NCI-H2196 treated with DMSO at 0.1 percent for 48 hours (cell line): ENCODE measurements around the gene DENND6B.

Source experiments
- DNase-seq: peaks from one replicate; lab custom pipeline; 2025; ENCODE audit not compliant: unreplicated experiment; lab: John Stamatoyannopoulos, UW

The DENND6B gene

GRCh38 chr22:50259302-50259701 is 67.5 kb downstream of the DENND6B start:
- no peak for DNase-seq
